SK-N-DZ (cell line): ENCODE measurements around the gene WFDC13. TPM values are rescaled to one million over a fixed set of nuclear protein-coding genes. Genes with fewer than 3 reads are reported as not detected.
"Not testable (repeated sequence)": the region's sequence is repeated elsewhere in the genome, so short reads cannot be mapped to it uniquely, and the experiment has no call there.

ENCODE experiments used
- DNase-seq: peaks from one replicate; pipeline ENCODE4 v3.0.0-alpha.2; 2015; ENCODE audit warnings: low spot score
- polyA plus RNA-seq, 2 experiments: library from polyadenylated mRNA; depleted of rRNA; stranded (reverse); fragments of >200 nt; gene quantifications; 2 replicates each; pipeline ENCODE4 v1.2.3, GENCODE V29; 2014

The WFDC13 gene
- not detected in 2 replicates for polyA plus RNA-seq (2014; cell fraction: cytosol; rRNA removed)
- not detected in 2 replicates for polyA plus RNA-seq (2014; cell fraction: nucleus; rRNA removed)

- DNase-seq, result no peak
Measured at GRCh38 chr20:45701873-45702272, at the start of gene WFDC13. Gene WFDC13 (plus strand): TSS chr20:45702038. CDS start chr20:45702124, 86 bp downstream.

- not testable (repeated sequence) for DNase-seq
Measured at GRCh38 chr20:45657038-45657437, 44.8 kb upstream of the WFDC13 start.

GRCh38 chr20:45670139-45670538, 31.7 kb upstream of the WFDC13 start, which contains the start of gene WFDC11:
Gene WFDC11 (minus strand): TSS chr20:45670239. CDS start chr20:45650600, 19,639 bp downstream.
- no peak for DNase-seq

- no peak for DNase-seq
Measured at GRCh38 chr20:45672765-45673164, 29.1 kb upstream of the WFDC13 start.

- no peak for DNase-seq
Measured at GRCh38 chr20:45679650-45680049, 22.2 kb upstream of the WFDC13 start.

- no peak for DNase-seq
Measured at GRCh38 chr20:45685896-45686295, 15.9 kb upstream of the WFDC13 start.

GRCh38 chr20:45693346-45693745, 8.5 kb upstream of the WFDC13 start:
- not testable (repeated sequence) for DNase-seq

- DNase-seq, result no peak
Measured at GRCh38 chr20:45695496-45695895, 6.3 kb upstream of the WFDC13 start.

- no peak for DNase-seq
Measured at GRCh38 chr20:45701104-45701503, 734 bp upstream of the WFDC13 start.

GRCh38 chr20:45704969-45705637, 3.3 kb downstream of the WFDC13 start, which contains the start of gene WFDC10B:
Gene WFDC10B (minus strand): TSS chr20:45705019. CDS start chr20:45685992, 19,027 bp downstream.
- DNase-seq, result no peak

GRCh38 chr20:45716141-45716688, 14.4 kb downstream of the WFDC13 start:
- not testable (repeated sequence) for DNase-seq

GRCh38 chr20:45722047-45722446, 20.2 kb downstream of the WFDC13 start, which contains the start of gene SPINT4:
Gene SPINT4 (plus strand): TSS chr20:45722347. CDS start chr20:45722368, 21 bp downstream.
- DNase-seq, result no peak

- DNase-seq, result no peak
Measured at GRCh38 chr20:45725134-45725533, 23.3 kb downstream of the WFDC13 start.

GRCh38 chr20:45727044-45727443, 25.2 kb downstream of the WFDC13 start:
- DNase-seq, result no peak

GRCh38 chr20:45732199-45732598, 30.4 kb downstream of the WFDC13 start:
- DNase-seq, result no peak

- no peak for DNase-seq
Measured at GRCh38 chr20:45735552-45735951, 33.7 kb downstream of the WFDC13 start.

- no peak for DNase-seq
Measured at GRCh38 chr20:45735988-45736387, 34.1 kb downstream of the WFDC13 start.

GRCh38 chr20:45742596-45742995, 40.8 kb downstream of the WFDC13 start:
- DNase-seq, result no peak

- no peak for DNase-seq
Measured at GRCh38 chr20:45745015-45745414, 43.2 kb downstream of the WFDC13 start.

- no peak for DNase-seq
Measured at GRCh38 chr20:45751721-45752120, 49.9 kb downstream of the WFDC13 start.

GRCh38 chr20:45752746-45753145, 50.9 kb downstream of the WFDC13 start:
- DNase-seq, result no peak

GRCh38 chr20:45758096-45758495, 56.3 kb downstream of the WFDC13 start:
- no peak for DNase-seq
